Smooth muscle cell (in vitro differentiated cells): Measurements from ENCODE around the gene NAIF1. TPM values are rescaled to one million over a fixed set of nuclear protein-coding genes. Genes with fewer than 3 reads are reported as not detected.

ENCODE experiments used
- DNase-seq: peaks from one replicate; lab custom pipeline; 2025; ENCODE audit not compliant: unreplicated experiment; lab: John Stamatoyannopoulos, UW
- H2AFZ ChIP-seq: fragments of 200-600 bp; sonication (generic); 2 replicates; pipeline ENCODE4 v1.6.0; 2016; ENCODE audit warnings: antibody characterized with exemption, low read depth, mild to moderate bottlenecking
- H3F3A ChIP-seq: fragments of 200-600 bp; sonication (generic); 2 replicates; pipeline ENCODE4 v1.6.0; 2017; ENCODE audit warnings: antibody characterized with exemption, low read depth
- H3K27ac ChIP-seq: fragments of 200-600 bp; sonication (generic); 2 replicates; pipeline ENCODE4 v1.5.1; 2016; ENCODE audit warnings: low read depth, mild to moderate bottlenecking
- H3K27me3 ChIP-seq: fragments of 200-600 bp; sonication (generic); 2 replicates; pipeline ENCODE4 v1.6.1; 2016; ENCODE audit warnings: low read depth, mild to moderate bottlenecking
- H3K36me3 ChIP-seq: fragments of 200-600 bp; sonication (generic); 2 replicates; pipeline ENCODE4 v1.5.1; 2016; ENCODE audit warnings: low read depth
- H3K4me1 ChIP-seq: fragments of 200-600 bp; sonication (generic); 2 replicates; pipeline ENCODE4 v1.5.1; 2016; ENCODE audit warnings: low read depth
- H3K4me2 ChIP-seq: fragments of 200-600 bp; sonication (generic); 2 replicates; pipeline ENCODE4 v1.6.0; 2016; ENCODE audit warnings: mild to moderate bottlenecking
- H3K4me3 ChIP-seq: fragments of 200-600 bp; sonication (generic); 2 replicates; pipeline ENCODE4 v1.5.1; 2016; ENCODE audit warnings: mild to moderate bottlenecking
- H3K79me2 ChIP-seq: fragments of 200-600 bp; sonication (generic); 2 replicates; pipeline ENCODE4 v1.6.0; 2016; ENCODE audit warnings: low read depth, mild to moderate bottlenecking
- H3K9ac ChIP-seq: fragments of 200-600 bp; sonication (generic); 2 replicates; pipeline ENCODE4 v1.6.0; 2016; ENCODE audit warnings: low read depth
- H3K9me3 ChIP-seq: fragments of 200-600 bp; sonication (generic); replicated peaks from 2 replicates; pipeline ENCODE4 v1.5.1; 2016; ENCODE audit warnings: low read depth
- H4K20me1 ChIP-seq: fragments of 200-600 bp; sonication (generic); 2 replicates; pipeline ENCODE4 v1.6.0; 2016; ENCODE audit warnings: low read depth
- CTCF ChIP-seq: fragments of 200-600 bp; sonication (generic); IDR thresholded peaks from 2 replicates; pipeline ENCODE4 v1.5.1; 2017; ENCODE audit warnings: borderline replicate concordance, mild to moderate bottlenecking, antibody characterized with exemption; ENCODE audit not compliant: insufficient read depth, poor library complexity, severe bottlenecking
- WGBS: methylation state at CpG from one replicate; pipeline ENCODE4 v1.1.7; 2016; ENCODE audit warnings: low lambda C conversion rate; 5-methylcytosine and 5-hydroxymethylcytosine counted together
- polyA plus RNA-seq: library from polyadenylated mRNA; unstranded; fragments of >200 nt; fragmentation: Nextera tagmentation; extraction: Ambion mirVana; gene quantifications from 2 replicates; pipeline ENCODE4 v1.2.1, GENCODE V29; 2016
- total RNA-seq: library from RNA; depleted of rRNA; stranded (reverse); fragments of >200 nt; gene quantifications from 2 replicates; pipeline ENCODE4 v1.2.3, GENCODE V29; 2014

Gene NAIF1
- total and polyA plus RNA-seq, 2 experiments from 2014 or later = 3.8 to 6.7 TPM

DNA sequence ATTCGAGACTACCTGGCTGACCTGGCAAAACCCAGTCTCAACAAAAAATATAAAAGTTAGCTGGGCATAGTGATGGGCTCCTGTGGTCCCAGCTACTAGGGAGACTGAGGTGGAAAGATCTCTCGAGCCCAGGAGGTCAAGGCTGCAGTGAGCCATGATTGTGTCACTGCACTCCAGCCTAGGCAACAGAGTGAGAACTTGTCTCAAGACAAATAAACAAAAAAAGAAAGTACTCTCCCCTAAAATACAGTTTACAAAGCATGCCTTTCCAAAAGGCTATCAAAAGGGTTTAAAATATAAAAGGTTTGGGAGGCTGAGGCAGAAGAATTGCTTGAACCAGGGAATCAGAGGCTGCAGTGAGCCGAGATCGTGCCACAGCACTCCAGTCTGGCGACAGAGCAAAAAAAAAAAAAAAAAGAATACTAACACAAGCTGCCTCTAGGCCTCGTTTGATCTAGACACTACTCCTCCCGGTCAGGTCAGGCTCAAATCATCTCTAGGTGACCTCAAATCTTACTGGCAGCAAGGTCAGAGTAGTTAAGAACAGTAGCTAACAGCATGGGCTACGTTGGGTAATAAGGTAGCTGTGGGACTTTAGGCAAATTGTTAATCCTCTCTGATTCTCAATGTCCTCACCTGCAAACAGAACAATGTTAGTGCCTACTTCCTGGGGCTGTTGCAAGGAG is 9.3 kb downstream of the NAIF1 start:
- H3K4me3 ChIP-seq = no peak overlapping the region
- DNase-seq = no peak
- no peak for TF ChIP-seq CTCF
- H2AFZ ChIP-seq = no peak overlapping the region
- no peaks in the 10 kb centered on the region for H3K9me3 ChIP-seq
- WGBS = 81% methylated on average over 8 of the region's 8 CpGs
- no peaks in the 10 kb centered on the region for H3K27me3 ChIP-seq
- no peaks in the 10 kb centered on the region for H3K36me3 ChIP-seq
- H3K4me2 ChIP-seq = no peak overlapping the region
- H3F3A ChIP-seq = no peaks in the 10 kb centered on the region
- no peak overlapping the region for H3K27ac ChIP-seq
- peaks cover 23% of the 10 kb centered on the region for H3K4me1 ChIP-seq
- no peaks in the 10 kb centered on the region for H3K79me2 ChIP-seq
- H4K20me1 ChIP-seq = no peaks in the 10 kb centered on the region
- H3K9ac ChIP-seq = no peak overlapping the region

- H3K27ac ChIP-seq = no peak overlapping the region
- 73% methylated on average over 14 of the region's 14 CpGs for WGBS
Measured at GRCh38 chr9:128056887-128057723, 10.0 kb downstream of the NAIF1 start.

DNA sequence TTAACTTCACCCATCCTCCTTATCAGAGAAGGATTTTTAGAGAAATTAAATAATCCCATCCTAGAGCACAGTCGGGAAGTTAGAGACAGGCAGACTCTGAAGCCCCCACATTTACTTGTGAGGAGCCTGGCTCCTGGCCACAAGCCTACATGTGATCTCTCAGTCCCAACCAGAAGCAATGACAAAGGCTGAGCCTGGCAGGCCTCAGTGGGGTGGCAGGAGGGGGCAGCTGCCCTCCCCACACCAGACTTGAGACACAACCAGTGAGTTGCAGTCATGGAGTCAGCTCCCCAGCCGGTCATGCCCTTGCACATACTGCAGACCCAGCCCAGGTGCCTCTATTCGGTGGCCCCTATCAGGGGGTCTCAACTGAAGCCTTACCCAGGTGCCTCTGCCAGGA is 11.0 kb downstream of the NAIF1 start:
- no peaks in the 10 kb centered on the region for H3F3A ChIP-seq
- no peaks in the 10 kb centered on the region for H3K79me2 ChIP-seq
- no peak overlapping the region for H2AFZ ChIP-seq
- no peak overlapping the region for H3K9ac ChIP-seq
- H3K27me3 ChIP-seq = no peaks in the 10 kb centered on the region
- no peak overlapping the region for H3K4me2 ChIP-seq
- H3K4me3 ChIP-seq = no peak overlapping the region
- peaks cover 23% of the 10 kb centered on the region for H3K4me1 ChIP-seq
- no peaks in the 10 kb centered on the region for H3K36me3 ChIP-seq
- no peaks in the 10 kb centered on the region for H4K20me1 ChIP-seq
- H3K9me3 ChIP-seq = no peaks in the 10 kb centered on the region
- no peak overlapping the region for H3K27ac ChIP-seq
- 65% methylated on average over 3 of the region's 3 CpGs for WGBS
- DNase-seq = no peak
- no peak for TF ChIP-seq CTCF

More at GRCh38 chr9:128056887-128057723, 10.0 kb downstream of the NAIF1 start:
- Histone ChIP-seq H3K9me3 (no peaks in the 10 kb centered on the region), H3K79me2 (no peaks in the 10 kb centered on the region), H3F3A (no peaks in the 10 kb centered on the region), H4K20me1 (no peaks in the 10 kb centered on the region), H2AFZ (no peak overlapping the region), H3K4me3 (no peak overlapping the region), H3K36me3 (no peaks in the 10 kb centered on the region), H3K4me1 (peaks cover 23% of the 10 kb centered on the region), H3K27me3 (no peaks in the 10 kb centered on the region), H3K4me2 (no peak overlapping the region), H3K9ac (no peak overlapping the region)
- no peak for TF ChIP-seq CTCF
- DNase-seq = no peak
